OCI-LY3 (cell line): ENCODE data around the gene UGT2B15.
"Not testable (repeated sequence)": the region's sequence is repeated elsewhere in the genome, so short reads cannot be mapped to it uniquely, and the experiment has no call there.

Source experiments
- H2AFZ ChIP-seq: fragments of 200-600, 300-600 bp; shearing (Covaris generic); 2 replicates; pipeline ENCODE4 v1.6.0; 2014; ENCODE audit warnings: antibody characterized with exemption, low read depth, low read length
- H3K27ac ChIP-seq: fragments of 200-600, 300-600 bp; sonication (generic); 2 replicates; pipeline ENCODE4 v1.5.1; 2014; ENCODE audit warnings: mild to moderate bottlenecking, low read length, moderate library complexity, mixed read lengths
- H3K27me3 ChIP-seq: fragments of 200-600, 300-600 bp; sonication (generic); 2 replicates; pipeline ENCODE4 v1.6.1; 2014; ENCODE audit warnings: low read depth, low read length, mixed read lengths
- H3K36me3 ChIP-seq: fragments of 200-600, 300-600 bp; sonication (generic); replicated peaks from 2 replicates; pipeline ENCODE3; 2014; ENCODE audit warnings: low read depth, low read length, mixed read lengths
- H3K4me1 ChIP-seq: fragments of 300-600, 200-600 bp; sonication (generic); 2 replicates; pipeline ENCODE4 v1.6.1; 2014; ENCODE audit warnings: low read length, mixed read lengths
- H3K4me2 ChIP-seq: fragments of 200-600, 300-600 bp; sonication (generic); 2 replicates; pipeline ENCODE4 v1.6.1; 2014; ENCODE audit warnings: low read length, mixed read lengths
- H3K4me3 ChIP-seq: fragments of 300-600, 200-600 bp; sonication (generic); 2 replicates; pipeline ENCODE4 v1.5.1; 2014; ENCODE audit warnings: antibody characterized with exemption, mild to moderate bottlenecking, low read length, moderate library complexity
- H3K79me2 ChIP-seq: fragments of 300-600, 200-600 bp; shearing (Covaris generic); 2 replicates; pipeline ENCODE4 v1.6.1; 2014; ENCODE audit warnings: mild to moderate bottlenecking, low read length, mixed read lengths
- H3K9ac ChIP-seq: fragments of 300-600, 200-600 bp; shearing (Covaris generic); 2 replicates; pipeline ENCODE4 v1.6.0; 2014; ENCODE audit warnings: mild to moderate bottlenecking, low read length, moderate library complexity
- H3K9me3 ChIP-seq: fragments of 200-600, 300-600 bp; shearing (Covaris generic); 2 replicates; pipeline ENCODE4 v1.6.1; 2014; ENCODE audit warnings: low read length, mixed read lengths; ENCODE audit not compliant: insufficient read depth
- H4K20me1 ChIP-seq: fragments of 200-600, 300-600 bp; sonication (generic); 2 replicates; pipeline ENCODE4 v1.6.1; 2016; ENCODE audit warnings: low read length, mixed read lengths; ENCODE audit not compliant: insufficient read depth
- CTCF ChIP-seq: fragments of 200-600, 300-600 bp; sonication (generic); IDR thresholded peaks from 2 replicates; pipeline ENCODE4 v1.5.1; 2014; ENCODE audit warnings: antibody characterized with exemption, low read length, low read depth
- EZH2phosphoT487 ChIP-seq: fragments of 200-600 bp; shearing (Covaris generic); IDR thresholded peaks from 2 replicates; pipeline ENCODE4 v1.6.1; 2018; ENCODE audit warnings: antibody characterized with exemption, mixed run types, low read depth

UGT2B15 gene

GRCh38 chr4:68693325-68694075 lies 23.0 kb upstream of the UGT2B15 start:
- no peaks in the 10 kb centered on the region for H3K9me3 ChIP-seq
- H2AFZ ChIP-seq: no peak overlapping the region
- no peaks in the 10 kb centered on the region for H4K20me1 ChIP-seq
- no peak overlapping the region for H3K27ac ChIP-seq
- H3K4me2 ChIP-seq: no peak overlapping the region
- no peaks in the 10 kb centered on the region for H3K79me2 ChIP-seq
- TF ChIP-seq EZH2phosphoT487 (no peak), CTCF (no peak)
- H3K36me3 ChIP-seq: no peaks in the 10 kb centered on the region
- H3K9ac ChIP-seq: no peak overlapping the region
- H3K27me3 ChIP-seq: no peaks in the 10 kb centered on the region
- H3K4me3 ChIP-seq: no peak overlapping the region
- H3K4me1 ChIP-seq: no peaks in the 10 kb centered on the region

DNA sequence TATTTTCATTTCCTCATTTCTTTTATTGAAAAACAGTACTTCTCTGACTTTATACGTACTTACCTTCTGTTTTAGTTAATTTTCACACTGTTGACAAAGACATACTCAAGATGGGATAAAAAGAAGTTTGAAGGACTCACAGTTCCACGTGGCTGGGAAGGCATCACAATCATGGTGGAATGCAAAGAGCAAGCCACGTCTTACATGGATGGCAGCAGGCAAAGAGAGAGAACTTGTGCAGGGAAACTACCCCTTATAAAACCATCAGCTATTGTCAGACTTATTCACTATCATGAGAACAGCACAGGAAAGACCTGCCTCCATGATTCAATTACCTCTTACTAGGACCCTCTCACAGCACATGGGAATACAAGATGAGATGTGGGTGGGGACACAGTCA lies 20.7 kb upstream of the UGT2B15 start:
- no peaks in the 10 kb centered on the region for H3K36me3 ChIP-seq
- H3K4me1 ChIP-seq: no peaks in the 10 kb centered on the region
- H4K20me1 ChIP-seq: no peaks in the 10 kb centered on the region
- no peak for TF ChIP-seq CTCF
- TF ChIP-seq EZH2phosphoT487: no peak
- H3K27me3 ChIP-seq: no peaks in the 10 kb centered on the region
- no peaks in the 10 kb centered on the region for H3K79me2 ChIP-seq
- H3K4me2 ChIP-seq: no peak overlapping the region
- H3K9ac ChIP-seq: no peak overlapping the region
- H3K27ac ChIP-seq: no peak overlapping the region
- no peaks in the 10 kb centered on the region for H3K9me3 ChIP-seq
- H2AFZ ChIP-seq: no peak overlapping the region
- no peak overlapping the region for H3K4me3 ChIP-seq

DNA sequence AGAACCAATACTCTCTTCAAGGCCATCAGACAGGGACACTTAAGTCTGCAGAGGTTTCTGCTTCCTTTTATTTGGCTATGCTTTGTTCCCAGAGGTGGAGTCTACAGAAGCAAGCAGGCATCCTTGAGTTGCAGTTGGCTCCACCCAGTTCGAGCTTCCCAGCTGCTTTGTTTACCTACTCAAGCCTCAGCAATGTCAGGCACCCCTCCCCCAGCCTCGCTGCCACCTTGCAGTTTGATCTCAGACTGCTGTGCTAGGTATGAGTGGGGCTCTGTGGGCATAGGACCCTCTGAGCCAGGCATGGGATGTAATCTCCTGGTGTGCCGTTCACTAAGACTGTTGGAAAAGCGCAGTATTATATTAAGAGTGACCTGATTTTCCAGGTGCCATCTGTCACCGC lies 12.6 kb upstream of the UGT2B15 start:
- H3K4me3 ChIP-seq: no peak overlapping the region
- H3K36me3 ChIP-seq: no peaks in the 10 kb centered on the region
- no peak overlapping the region; the same call in 1 of the 2 replicates for H3K4me2 ChIP-seq
- no peaks in the 10 kb centered on the region for H3K9me3 ChIP-seq
- no peak overlapping the region for H3K27ac ChIP-seq
- no peaks in the 10 kb centered on the region for H3K4me1 ChIP-seq
- H3K27me3 ChIP-seq: no peaks in the 10 kb centered on the region
- no peak overlapping the region for H2AFZ ChIP-seq
- no peaks in the 10 kb centered on the region for H4K20me1 ChIP-seq
- TF ChIP-seq CTCF (no peak), EZH2phosphoT487 (no peak)
- H3K9ac ChIP-seq: no peak overlapping the region
- H3K79me2 ChIP-seq: no peaks in the 10 kb centered on the region

DNA sequence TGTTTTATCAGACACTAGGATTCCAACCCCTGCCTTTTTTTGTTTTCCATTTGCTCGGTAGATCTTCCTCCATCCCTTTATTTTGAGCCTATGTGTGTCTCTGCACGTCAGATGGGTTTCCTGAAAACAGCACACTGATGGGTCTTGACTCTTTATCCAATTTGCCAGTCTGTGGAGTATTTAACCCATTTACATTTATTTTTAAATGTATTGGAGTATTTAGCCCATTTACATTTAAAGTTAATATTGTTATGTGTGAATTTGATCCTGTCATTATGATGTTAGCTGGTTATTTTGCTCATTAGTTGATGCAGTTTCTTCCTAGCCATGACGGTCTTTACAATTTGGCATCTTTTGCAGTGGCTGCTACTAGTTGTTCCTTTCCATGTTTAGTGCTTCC lies 10.8 kb upstream of the UGT2B15 start:
- not testable (repeated sequence) for H3K9ac ChIP-seq, H3K36me3 ChIP-seq, H3K27me3 ChIP-seq, H3K4me2 ChIP-seq, H4K20me1 ChIP-seq, H3K9me3 ChIP-seq, H2AFZ ChIP-seq, H3K79me2 ChIP-seq, H3K4me1 ChIP-seq, H3K4me3 ChIP-seq, H3K27ac ChIP-seq
